BLaER1 (cell line): Measurements from ENCODE around the gene CDKL5.

Experiments used
- H3K27ac ChIP-seq: shearing (Covaris generic); formaldehyde crosslinking; 2 replicates; pipeline ENCODE4 v1.8.1; 2022
- H3K27me3 ChIP-seq: shearing (Covaris generic); formaldehyde crosslinking; 2 replicates; pipeline ENCODE4 v1.8.1; 2022
- H3K36me3 ChIP-seq: shearing (Covaris generic); formaldehyde crosslinking; 2 replicates; pipeline ENCODE4 v1.8.1; 2022
- H3K4me1 ChIP-seq: shearing (Covaris generic); formaldehyde crosslinking; 2 replicates; pipeline ENCODE4 v1.8.1; 2022
- H3K4me2 ChIP-seq: shearing (Covaris generic); formaldehyde crosslinking; 2 replicates; pipeline ENCODE4 v1.8.1; 2022
- H3K4me3 ChIP-seq: shearing (Covaris generic); formaldehyde crosslinking; 2 replicates; pipeline ENCODE4 v1.8.1; 2022
- H3K9ac ChIP-seq: shearing (Covaris generic); formaldehyde crosslinking; 2 replicates; pipeline ENCODE4 v1.8.1; 2022
- H3K9me3 ChIP-seq: shearing (Covaris generic); formaldehyde crosslinking; 2 replicates; pipeline ENCODE4 v1.8.1; 2022
- H4K20me1 ChIP-seq: shearing (Covaris generic); formaldehyde crosslinking; 2 replicates; pipeline ENCODE4 v1.8.1; 2022
- Cebpa-rat ChIP-seq: shearing (Covaris generic); IDR thresholded peaks from 2 replicates; pipeline ENCODE4 v1.8.1; 2022

The CDKL5 gene

GRCh38 chrX:18701621-18702361 is 276.4 kb downstream of the CDKL5 start:
- Histone ChIP-seq H3K27me3 (peaks cover 83% of the 10 kb centered on the region), H3K9me3 (no peaks in the 10 kb centered on the region), H4K20me1 (no peaks in the 10 kb centered on the region), H3K27ac (no peak overlapping the region), H3K4me1 (0 out of 2 replicates have a peak, but pooled peaks cover under 1% of the 10 kb centered on the region), H3K36me3 (no peaks in the 10 kb centered on the region), H3K4me2 (no peak overlapping the region), H3K4me3 (no peak overlapping the region), H3K9ac (no peak overlapping the region)
- TF ChIP-seq Cebpa-rat: no peak

GRCh38 chrX:18702362-18703195 is 277.2 kb downstream of the CDKL5 start:
- Histone ChIP-seq H3K9me3 (no peaks in the 10 kb centered on the region), H3K27me3 (peaks cover 83% of the 10 kb centered on the region), H3K4me1 (peaks cover 7% of the 10 kb centered on the region; the same call in 1 of the 2 replicates), H4K20me1 (no peaks in the 10 kb centered on the region), H3K4me2 (no peak overlapping the region), H3K4me3 (no peak overlapping the region), H3K27ac (no peak overlapping the region), H3K36me3 (no peaks in the 10 kb centered on the region), H3K9ac (no peak overlapping the region)
- no peak for TF ChIP-seq Cebpa-rat
